Right renal pelvis (tissue), 4 donors: ENCODE measurements around the gene EFCAB11. TPM values are rescaled to one million over a fixed set of nuclear protein-coding genes. Genes with fewer than 3 reads are reported as not detected.

Experiments
- DNase-seq, 4 donors: peaks; one replicate each; pipeline ENCODE4 v3.0.0-alpha.2; 2013; ENCODE audit warnings: low read depth in 4 of 4, low spot score in 3 of 4, missing footprints in 1 of 4
- polyA plus RNA-seq, 4 donors: library from polyadenylated mRNA; unstranded; fragments of 120-200 nt; gene quantifications; one replicate each; pipeline ENCODE4 v1.2.1, GENCODE V29; 2013; ENCODE audit not compliant: insufficient read length in 4 of 4

The EFCAB11 gene
- polyA plus RNA-seq, 4 donors: 17.0 to 22.1 (median 19.6) TPM

GRCh38 chr14:89957791-89958190 is 3.3 kb upstream of the EFCAB11 start:
- DNase-seq: no peak

- no peak for DNase-seq
These were observed 2.8 kb upstream of the EFCAB11 start for GRCh38 chr14:89957376-89957775.

- no peak for DNase-seq
These were observed 2.1 kb upstream of the EFCAB11 start for GRCh38 chr14:89956661-89957009.

GRCh38 chr14:89955745-89956660 is 1.5 kb upstream of the EFCAB11 start, which contains the start of gene TDP1:
TDP1 (plus strand) TSS chr14:89955927; CDS start chr14:89963115, 7,188 bp downstream.
- peak; percentile 90 to 94 (median 92) for DNase-seq

- DNase-seq: peak in 1 of 4 donors; percentile 22
These were observed 653 bp upstream of the EFCAB11 start for GRCh38 chr14:89955022-89955744.

GRCh38 chr14:89953602-89954001 is 928 bp downstream of the EFCAB11 start:
- DNase-seq: no peak

- no peak for DNase-seq
These were observed 2.0 kb downstream of the EFCAB11 start for GRCh38 chr14:89952576-89952975.

- DNase-seq: no peak
These were observed 7.2 kb downstream of the EFCAB11 start for GRCh38 chr14:89947344-89947743.

- no peak for DNase-seq
These were observed 12.6 kb downstream of the EFCAB11 start for GRCh38 chr14:89941830-89942377.

- DNase-seq: no peak
These were observed 17.8 kb downstream of the EFCAB11 start for GRCh38 chr14:89936654-89937185.

GRCh38 chr14:89933002-89933401 is 21.5 kb downstream of the EFCAB11 start:
- no peak for DNase-seq

- DNase-seq: no peak
These were observed 27.2 kb downstream of the EFCAB11 start for GRCh38 chr14:89927186-89927865.

- DNase-seq: no peak
These were observed 27.8 kb downstream of the EFCAB11 start for GRCh38 chr14:89926694-89927093.

- no peak for DNase-seq
These were observed 30.3 kb downstream of the EFCAB11 start for GRCh38 chr14:89924268-89924667.

- no peak for DNase-seq
These were observed 32.3 kb downstream of the EFCAB11 start for GRCh38 chr14:89922031-89922907.

- DNase-seq: no peak
These were observed 33.2 kb downstream of the EFCAB11 start for GRCh38 chr14:89921346-89921745.

- DNase-seq: no peak
These were observed 34.5 kb downstream of the EFCAB11 start for GRCh38 chr14:89920056-89920455.

- DNase-seq: no peak
These were observed 35.8 kb downstream of the EFCAB11 start for GRCh38 chr14:89918721-89919120.

- peak in 3 of 4 donors; percentile 38 to 59 (median 56) for DNase-seq
These were observed 39.2 kb downstream of the EFCAB11 start for GRCh38 chr14:89915114-89915878.
